Prostate gland (tissue), 2 donors: ENCODE measurements around the gene ANKS3.

ENCODE experiments used
- CTCF ChIP-seq, 4 experiments: fragments of 200-600 bp in 2 of 4; fragments of 450-650 bp in 2 of 4; sonication (generic) in 2 of 4; IDR thresholded peaks; 1 replicate in 3 of 4; 2 replicates in 1 of 4; pipeline ENCODE4 v1.5.1; 2016 to 2019; ENCODE audit warnings: antibody characterized with exemption in 4 of 4, mild to moderate bottlenecking in 2 of 4, moderate library complexity in 2 of 4
- POLR2A ChIP-seq: fragments of 450-650 bp; IDR thresholded peaks from one replicate; pipeline ENCODE4 v1.6.1; 2016; ENCODE audit warnings: antibody characterized with exemption, mild to moderate bottlenecking
- POLR2AphosphoS5 ChIP-seq: sonication (generic); formaldehyde crosslinking; IDR thresholded peaks from one replicate; pipeline ENCODE4 v1.6.1; 2017; ENCODE audit warnings: antibody characterized with exemption

DNA sequence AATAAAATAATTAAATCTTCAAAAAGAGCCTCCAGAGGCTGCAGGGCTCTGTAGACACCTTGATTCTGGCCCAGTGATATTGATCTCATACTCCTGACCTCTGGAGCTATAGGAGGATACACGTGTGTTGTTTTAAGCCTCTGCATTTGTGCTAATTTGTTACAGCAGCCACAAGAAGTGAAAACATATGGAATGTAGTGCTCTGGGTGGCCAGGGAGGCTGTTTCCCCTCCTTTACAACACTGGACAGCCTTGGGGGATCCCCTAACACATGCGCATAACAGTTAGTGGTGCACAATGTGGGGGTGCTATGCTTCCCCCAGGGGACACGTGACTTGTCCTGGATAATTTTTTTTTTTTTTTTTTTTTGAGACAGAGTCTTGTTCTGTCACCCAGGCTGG is 37.6 kb upstream of the ANKS3 start:
- TF ChIP-seq POLR2AphosphoS5 (no peak), CTCF (IDR thresholded peaks at IDR 0.05) (no peak), POLR2A (no peak)
